Uterus (tissue), 2 donors: ENCODE data around the gene VMP1.

ENCODE experiments used
- CTCF ChIP-seq, 4 experiments: fragments of 200-600 bp in 2 of 4; fragments of 450-650 bp in 2 of 4; sonication (generic) in 2 of 4; IDR thresholded peaks; one replicate each; pipeline ENCODE4 v1.5.1; 2016 to 2019; ENCODE audit warnings: antibody characterized with exemption in 4 of 4, mild to moderate bottlenecking in 2 of 4, moderate library complexity in 1 of 4
- POLR2A ChIP-seq, 2 donors: fragments of 450-650 bp; IDR thresholded peaks; one replicate each; pipeline ENCODE4 v1.6.1; 2016; ENCODE audit warnings: antibody characterized with exemption in 2 of 2, mild to moderate bottlenecking in 1 of 2, moderate library complexity in 1 of 2

- TF ChIP-seq CTCF (IDR thresholded peaks at IDR 0.05), result no peak
- no peak for TF ChIP-seq POLR2A (IDR thresholded peaks at IDR 0.05)
Observed at GRCh38 chr17:59814276-59814675, 106.8 kb downstream of the VMP1 start.
